ENCODE data around the gene CEP120.

CEP120 gene

DNA sequence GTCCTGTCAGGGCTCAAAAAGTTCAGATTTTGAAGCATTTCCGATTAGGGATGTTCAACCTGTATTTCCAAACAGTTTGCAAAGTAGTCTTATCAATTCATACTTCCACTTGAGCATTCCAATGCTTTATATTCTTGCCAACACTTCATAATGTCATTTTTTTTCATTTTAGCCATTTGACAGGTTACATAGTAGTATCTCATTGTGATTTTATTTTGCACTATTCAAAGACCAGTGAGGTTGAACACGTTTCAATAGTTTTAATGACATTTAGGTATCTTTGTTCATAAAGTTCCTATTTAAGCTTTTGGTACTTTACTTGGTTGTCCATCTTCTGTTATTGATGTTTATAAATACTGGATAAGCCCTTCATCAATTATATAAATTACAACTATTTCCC is 71.4 kb downstream of the CEP120 start:
- H3K4me3 ChIP-seq (replicated peaks; ENCODE audit: insufficient read depth, low read length), result no peak overlapping the region
- no peak for TF ChIP-seq POLR2AphosphoS5 (IDR thresholded peaks at IDR 0.05; ENCODE audit: low read depth)
- no peak for TF ChIP-seq SPI1 (IDR thresholded peaks at IDR 0.05; ENCODE audit: borderline replicate concordance, low read depth)
- TF ChIP-seq, protein P1, sequence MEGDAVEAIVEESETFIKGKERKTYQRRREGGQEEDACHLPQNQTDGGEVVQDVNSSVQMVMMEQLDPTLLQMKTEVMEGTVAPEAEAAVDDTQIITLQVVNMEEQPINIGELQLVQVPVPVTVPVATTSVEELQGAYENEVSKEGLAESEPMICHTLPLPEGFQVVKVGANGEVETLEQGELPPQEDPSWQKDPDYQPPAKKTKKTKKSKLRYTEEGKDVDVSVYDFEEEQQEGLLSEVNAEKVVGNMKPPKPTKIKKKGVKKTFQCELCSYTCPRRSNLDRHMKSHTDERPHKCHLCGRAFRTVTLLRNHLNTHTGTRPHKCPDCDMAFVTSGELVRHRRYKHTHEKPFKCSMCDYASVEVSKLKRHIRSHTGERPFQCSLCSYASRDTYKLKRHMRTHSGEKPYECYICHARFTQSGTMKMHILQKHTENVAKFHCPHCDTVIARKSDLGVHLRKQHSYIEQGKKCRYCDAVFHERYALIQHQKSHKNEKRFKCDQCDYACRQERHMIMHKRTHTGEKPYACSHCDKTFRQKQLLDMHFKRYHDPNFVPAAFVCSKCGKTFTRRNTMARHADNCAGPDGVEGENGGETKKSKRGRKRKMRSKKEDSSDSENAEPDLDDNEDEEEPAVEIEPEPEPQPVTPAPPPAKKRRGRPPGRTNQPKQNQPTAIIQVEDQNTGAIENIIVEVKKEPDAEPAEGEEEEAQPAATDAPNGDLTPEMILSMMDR (IDR thresholded peaks at IDR 0.05; ENCODE audit: insufficient read depth, low read length), result no peak
- TF ChIP-seq, protein P2, sequence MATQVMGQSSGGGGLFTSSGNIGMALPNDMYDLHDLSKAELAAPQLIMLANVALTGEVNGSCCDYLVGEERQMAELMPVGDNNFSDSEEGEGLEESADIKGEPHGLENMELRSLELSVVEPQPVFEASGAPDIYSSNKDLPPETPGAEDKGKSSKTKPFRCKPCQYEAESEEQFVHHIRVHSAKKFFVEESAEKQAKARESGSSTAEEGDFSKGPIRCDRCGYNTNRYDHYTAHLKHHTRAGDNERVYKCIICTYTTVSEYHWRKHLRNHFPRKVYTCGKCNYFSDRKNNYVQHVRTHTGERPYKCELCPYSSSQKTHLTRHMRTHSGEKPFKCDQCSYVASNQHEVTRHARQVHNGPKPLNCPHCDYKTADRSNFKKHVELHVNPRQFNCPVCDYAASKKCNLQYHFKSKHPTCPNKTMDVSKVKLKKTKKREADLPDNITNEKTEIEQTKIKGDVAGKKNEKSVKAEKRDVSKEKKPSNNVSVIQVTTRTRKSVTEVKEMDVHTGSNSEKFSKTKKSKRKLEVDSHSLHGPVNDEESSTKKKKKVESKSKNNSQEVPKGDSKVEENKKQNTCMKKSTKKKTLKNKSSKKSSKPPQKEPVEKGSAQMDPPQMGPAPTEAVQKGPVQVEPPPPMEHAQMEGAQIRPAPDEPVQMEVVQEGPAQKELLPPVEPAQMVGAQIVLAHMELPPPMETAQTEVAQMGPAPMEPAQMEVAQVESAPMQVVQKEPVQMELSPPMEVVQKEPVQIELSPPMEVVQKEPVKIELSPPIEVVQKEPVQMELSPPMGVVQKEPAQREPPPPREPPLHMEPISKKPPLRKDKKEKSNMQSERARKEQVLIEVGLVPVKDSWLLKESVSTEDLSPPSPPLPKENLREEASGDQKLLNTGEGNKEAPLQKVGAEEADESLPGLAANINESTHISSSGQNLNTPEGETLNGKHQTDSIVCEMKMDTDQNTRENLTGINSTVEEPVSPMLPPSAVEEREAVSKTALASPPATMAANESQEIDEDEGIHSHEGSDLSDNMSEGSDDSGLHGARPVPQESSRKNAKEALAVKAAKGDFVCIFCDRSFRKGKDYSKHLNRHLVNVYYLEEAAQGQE (IDR thresholded peaks at IDR 0.05; ENCODE audit: insufficient replicate concordance, low read depth), result no peak
- TF ChIP-seq GABPA (IDR thresholded peaks at IDR 0.05; ENCODE audit: low read depth), result no peak
- H3K27me3 ChIP-seq (ENCODE audit: insufficient read depth, poor library complexity, severe bottlenecking), result no peaks in the 10 kb centered on the region
- H3K27ac ChIP-seq (replicated peaks), result no peak overlapping the region
- no peak for DNase-seq (ENCODE audit: low read depth in 1 of 2, low spot score in 1 of 2)

DNA sequence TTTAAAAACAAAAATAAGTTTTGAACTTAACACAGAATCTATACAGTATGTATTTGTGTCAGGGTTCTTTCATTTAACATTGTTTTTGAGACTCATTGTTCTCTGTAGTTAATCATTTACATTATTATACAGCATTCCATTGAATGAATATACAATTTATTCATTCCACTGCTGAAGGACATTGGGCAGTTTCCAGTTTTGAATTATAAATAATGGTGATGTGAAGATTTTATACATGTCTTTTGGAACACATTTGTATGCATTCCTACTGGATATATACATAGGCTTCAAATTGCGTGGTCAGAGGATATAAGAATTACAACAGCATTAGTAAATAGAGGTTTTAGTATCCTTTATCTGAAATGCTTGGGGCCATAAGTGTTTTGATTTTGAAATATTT is 72.0 kb downstream of the CEP120 start:
- H3K27ac ChIP-seq (replicated peaks), result no peak overlapping the region
- no peak overlapping the region for H3K4me3 ChIP-seq (replicated peaks; ENCODE audit: insufficient read depth, low read length)
- H3K27me3 ChIP-seq (ENCODE audit: insufficient read depth, poor library complexity, severe bottlenecking), result no peaks in the 10 kb centered on the region
- no peak for TF ChIP-seq SPI1 (IDR thresholded peaks at IDR 0.05; ENCODE audit: borderline replicate concordance, low read depth)
- no peak for TF ChIP-seq POLR2AphosphoS5 (IDR thresholded peaks at IDR 0.05; ENCODE audit: low read depth)
- TF ChIP-seq, protein P1 (IDR thresholded peaks at IDR 0.05; ENCODE audit: insufficient read depth, low read length), result no peak
- TF ChIP-seq, protein P2 (IDR thresholded peaks at IDR 0.05; ENCODE audit: insufficient replicate concordance, low read depth), result no peak
- no peak for DNase-seq (ENCODE audit: low read depth in 1 of 2, low spot score in 1 of 2)

DNA sequence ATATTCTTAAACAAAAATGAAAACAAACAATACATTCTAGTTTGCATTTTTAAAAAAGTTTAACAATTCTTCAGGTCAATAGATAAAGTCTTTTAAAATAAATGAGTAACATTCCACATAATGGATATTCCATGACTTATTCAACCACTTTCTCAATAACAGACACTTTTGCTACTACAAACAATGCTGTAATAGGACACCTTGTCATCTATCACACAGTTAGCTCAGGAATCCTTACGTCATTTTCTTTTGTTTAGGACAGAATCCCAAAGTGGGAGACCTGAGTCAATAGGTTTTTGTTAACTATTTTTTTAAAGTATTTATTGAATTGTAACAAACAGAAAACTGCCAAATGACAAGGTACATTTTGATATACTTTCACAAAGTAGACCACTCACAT is 72.5 kb downstream of the CEP120 start:
- DNase-seq (ENCODE audit: low read depth in 1 of 2, low spot score in 1 of 2), result no peak
- H3K4me3 ChIP-seq (replicated peaks; ENCODE audit: insufficient read depth, low read length), result no peak overlapping the region
- TF ChIP-seq GABPA (IDR thresholded peaks at IDR 0.05; ENCODE audit: low read depth), result no peak
- TF ChIP-seq POLR2AphosphoS5 (IDR thresholded peaks at IDR 0.05; ENCODE audit: low read depth), result no peak
- TF ChIP-seq, protein P2 (IDR thresholded peaks at IDR 0.05; ENCODE audit: insufficient replicate concordance, low read depth), result no peak
- TF ChIP-seq, protein P1 (IDR thresholded peaks at IDR 0.05; ENCODE audit: insufficient read depth, low read length), result no peak
- no peak for TF ChIP-seq SPI1 (IDR thresholded peaks at IDR 0.05; ENCODE audit: borderline replicate concordance, low read depth)
- H3K27me3 ChIP-seq (ENCODE audit: insufficient read depth, poor library complexity, severe bottlenecking), result no peaks in the 10 kb centered on the region
- no peak overlapping the region for H3K27ac ChIP-seq (replicated peaks)

Measured in HL-60 (cell line).